Nephron (organoid): Measurements from ENCODE around the gene CLDN6.

Experiments used
- H3K27ac Mint-ChIP-seq, 3 experiments: 2 replicates each; pipeline ENCODE4 v1.8.0; 2020; ENCODE audit warnings: mixed read lengths in 3 of 3, mild to moderate bottlenecking in 2 of 3, moderate library complexity in 1 of 3
- H3K27me3 Mint-ChIP-seq: 2 replicates; pipeline ENCODE4 v1.8.0; 2021; ENCODE audit warnings: low read depth, mild to moderate bottlenecking, moderate library complexity, mixed read lengths
- H3K36me3 Mint-ChIP-seq: 2 replicates; pipeline ENCODE4 v1.8.0; 2020; ENCODE audit warnings: low read depth, mixed read lengths
- H3K4me1 Mint-ChIP-seq: 2 replicates; pipeline ENCODE4 v1.8.0; 2020; ENCODE audit warnings: mixed read lengths
- H3K4me3 Mint-ChIP-seq, 3 experiments: 2 replicates each; pipeline ENCODE4 v1.8.0; 2020; ENCODE audit warnings: mild to moderate bottlenecking in 3 of 3, mixed read lengths in 3 of 3, moderate library complexity in 2 of 3
- H3K9me3 Mint-ChIP-seq: 2 replicates; pipeline ENCODE4 v1.8.0; 2020; ENCODE audit warnings: mixed read lengths
- TF ChIP-seq, protein P1 (sequence below), 3 experiments: fragments of 200-600 bp; sonication (generic); IDR thresholded peaks; one replicate each; pipeline ENCODE4 v1.5.0; 2021; ENCODE audit warnings: antibody characterized with exemption in 3 of 3; ENCODE audit not compliant: unreplicated experiment in 3 of 3

CLDN6 gene

DNA sequence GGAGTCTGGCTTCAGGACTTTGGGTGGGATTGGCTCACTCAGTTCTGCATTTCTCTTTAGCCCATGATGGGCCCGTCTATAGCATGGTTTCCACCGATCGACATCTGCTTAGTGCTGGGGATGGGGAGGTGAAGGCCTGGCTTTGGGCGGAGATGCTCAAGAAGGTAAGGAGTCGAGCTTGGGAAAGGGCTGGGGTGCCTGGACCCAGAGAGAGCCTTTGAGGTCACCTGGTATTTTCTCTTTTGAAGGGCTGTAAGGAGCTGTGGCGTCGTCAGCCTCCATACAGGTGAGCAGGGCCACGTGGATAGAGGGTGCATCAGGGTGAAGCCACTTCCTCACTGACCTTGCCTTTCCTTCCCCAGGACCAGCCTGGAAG is 8.0 kb upstream of the CLDN6 start:
- Mint-ChIP-seq H3K27ac (no peak overlapping the region), H3K4me3 (peak overlapping the region; percentile 40 to 73 (median 65)), H3K9me3 (no peaks in the 10 kb centered on the region), H3K4me1 (peaks cover 33% of the 10 kb centered on the region), H3K36me3 (peaks cover 12% of the 10 kb centered on the region), H3K27me3 (peaks cover 18% of the 10 kb centered on the region)
- TF ChIP-seq, protein P1, sequence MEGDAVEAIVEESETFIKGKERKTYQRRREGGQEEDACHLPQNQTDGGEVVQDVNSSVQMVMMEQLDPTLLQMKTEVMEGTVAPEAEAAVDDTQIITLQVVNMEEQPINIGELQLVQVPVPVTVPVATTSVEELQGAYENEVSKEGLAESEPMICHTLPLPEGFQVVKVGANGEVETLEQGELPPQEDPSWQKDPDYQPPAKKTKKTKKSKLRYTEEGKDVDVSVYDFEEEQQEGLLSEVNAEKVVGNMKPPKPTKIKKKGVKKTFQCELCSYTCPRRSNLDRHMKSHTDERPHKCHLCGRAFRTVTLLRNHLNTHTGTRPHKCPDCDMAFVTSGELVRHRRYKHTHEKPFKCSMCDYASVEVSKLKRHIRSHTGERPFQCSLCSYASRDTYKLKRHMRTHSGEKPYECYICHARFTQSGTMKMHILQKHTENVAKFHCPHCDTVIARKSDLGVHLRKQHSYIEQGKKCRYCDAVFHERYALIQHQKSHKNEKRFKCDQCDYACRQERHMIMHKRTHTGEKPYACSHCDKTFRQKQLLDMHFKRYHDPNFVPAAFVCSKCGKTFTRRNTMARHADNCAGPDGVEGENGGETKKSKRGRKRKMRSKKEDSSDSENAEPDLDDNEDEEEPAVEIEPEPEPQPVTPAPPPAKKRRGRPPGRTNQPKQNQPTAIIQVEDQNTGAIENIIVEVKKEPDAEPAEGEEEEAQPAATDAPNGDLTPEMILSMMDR (IDR thresholded peaks at IDR 0.05; ENCODE audit: unreplicated experiment in 3 of 3): no peak

DNA sequence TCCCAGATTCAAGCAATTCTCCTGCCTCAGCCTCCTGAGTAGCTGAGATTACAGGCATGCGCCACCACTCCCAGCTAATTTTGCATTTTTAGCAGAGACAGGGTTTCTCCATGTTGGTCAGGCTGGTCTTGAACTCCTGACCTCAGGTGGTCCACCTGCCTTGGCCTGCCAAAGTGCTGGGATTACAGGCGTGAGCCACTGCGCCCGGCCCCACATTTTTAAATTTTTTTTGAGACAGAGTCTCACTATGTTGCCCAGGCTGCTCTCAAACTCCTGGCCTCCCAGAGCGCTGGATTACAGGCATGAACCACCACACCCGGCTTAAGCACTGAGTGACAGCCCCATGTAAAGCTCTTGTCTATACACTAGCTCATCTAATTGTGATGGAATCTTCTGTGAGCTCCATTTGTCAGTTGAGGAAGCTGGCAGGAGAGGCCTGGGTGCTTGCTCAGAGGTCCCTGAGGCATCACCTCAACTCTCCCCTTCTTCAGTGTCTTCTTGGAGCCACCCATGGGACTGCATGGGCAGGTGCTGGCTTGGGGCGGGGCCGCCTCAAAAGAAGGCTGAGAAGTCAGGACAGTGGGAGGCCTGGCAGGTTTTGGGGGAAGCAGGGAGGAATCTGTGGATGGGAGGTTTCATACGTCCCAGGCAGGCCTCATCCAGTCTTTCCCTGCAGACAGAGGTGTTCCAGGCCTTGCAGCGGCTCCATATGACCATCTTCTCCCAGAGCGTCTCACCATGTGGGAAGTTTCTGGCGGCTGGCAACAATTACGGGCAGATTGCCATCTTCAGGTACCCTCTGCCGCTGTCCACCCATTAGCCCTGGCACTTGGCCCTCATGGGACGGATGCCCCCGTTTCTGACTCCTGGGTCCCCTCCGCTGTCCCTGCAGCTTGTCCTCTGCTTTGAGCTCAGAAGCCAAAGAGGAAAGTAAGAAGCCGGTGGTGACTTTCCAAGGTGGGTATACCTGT is 7.3 kb upstream of the CLDN6 start:
- H3K36me3 Mint-ChIP-seq: peaks cover 12% of the 10 kb centered on the region
- no peaks in the 10 kb centered on the region for H3K9me3 Mint-ChIP-seq
- TF ChIP-seq, protein P1 (IDR thresholded peaks at IDR 0.05; ENCODE audit: unreplicated experiment in 3 of 3): no peak
- peaks cover 33% of the 10 kb centered on the region for H3K4me1 Mint-ChIP-seq
- H3K27me3 Mint-ChIP-seq: peaks cover 16% of the 10 kb centered on the region
- H3K4me3 Mint-ChIP-seq: peak overlapping the region; percentile 60 to 73 (median 65)
- no peak overlapping the region for H3K27ac Mint-ChIP-seq

DNA sequence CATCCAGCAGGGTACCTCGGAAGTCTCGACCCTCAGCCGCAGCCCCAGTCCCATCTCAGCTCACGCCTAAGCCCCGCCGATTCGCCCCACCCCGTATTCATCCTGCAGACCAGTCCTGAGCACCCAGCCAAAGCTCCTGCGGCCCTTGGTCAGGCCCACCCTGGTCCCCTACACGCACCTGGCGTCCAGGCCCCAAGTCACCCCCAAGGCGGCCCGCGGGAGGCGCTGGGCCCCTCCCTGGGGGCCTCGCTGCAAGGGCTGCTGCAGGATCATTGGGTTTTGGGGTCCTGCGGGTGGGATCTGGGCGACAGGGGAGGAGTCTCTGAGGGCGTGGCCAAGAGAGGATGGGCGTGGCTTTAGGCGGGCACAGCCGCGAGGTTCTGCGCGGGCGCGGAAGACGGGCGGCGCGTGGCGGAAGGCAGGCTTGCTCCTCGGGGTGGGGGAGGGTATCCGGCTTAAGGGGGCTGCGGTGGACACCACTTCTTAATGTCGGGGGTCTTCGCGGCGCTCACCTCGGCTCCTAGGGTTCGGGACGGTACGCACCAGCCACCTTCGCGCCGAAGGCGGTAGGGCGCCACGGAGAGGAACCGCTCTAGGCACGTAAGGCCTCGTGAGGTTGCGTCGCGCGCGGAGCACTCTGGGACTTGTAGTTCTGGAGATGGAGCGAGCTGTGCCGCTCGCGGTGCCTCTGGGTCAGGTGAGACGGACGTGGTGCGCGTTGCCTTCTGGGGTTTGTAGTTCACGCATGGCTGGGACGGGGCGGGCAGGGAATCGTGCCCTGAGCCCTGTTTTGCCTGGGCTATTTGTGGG is 5.9 kb upstream of the CLDN6 start, which contains the start of the genes HCFC1R1 and THOC6:
Gene HCFC1R1, minus strand, starts transcription at position 274 of the 810 bp plus-strand sequence. Its CDS starts 1 bp downstream, at position 273.
Gene THOC6, plus strand, starts transcription at position 367 of the 810 bp plus-strand sequence. Its CDS starts 292 bp downstream, at position 659.
- Mint-ChIP-seq H3K4me1 (peaks cover 33% of the 10 kb centered on the region), H3K27me3 (peaks cover 17% of the 10 kb centered on the region), H3K36me3 (peaks cover 12% of the 10 kb centered on the region), H3K9me3 (no peaks in the 10 kb centered on the region), H3K27ac (peak within 1 kb of the TSS; percentile 85 to 96 (median 94)), H3K4me3 (peak within 1 kb of the TSS; percentile 90 to 92 (median 92))
- TF ChIP-seq, protein P1 (IDR thresholded peaks at IDR 0.05; ENCODE audit: unreplicated experiment in 3 of 3): no peak

DNA sequence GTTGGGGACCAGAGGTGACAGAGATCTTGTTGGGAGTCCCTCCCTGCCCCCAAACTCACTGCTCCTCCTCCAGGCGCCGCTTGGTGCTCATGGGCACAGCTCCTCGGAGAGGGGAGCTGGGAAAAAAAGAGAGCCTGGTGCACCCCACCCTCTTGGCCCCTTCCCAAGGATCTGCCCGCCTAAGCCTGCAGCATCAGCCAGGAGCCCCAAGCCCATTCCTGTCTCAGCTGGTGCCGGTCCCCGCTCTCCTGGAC is 5.4 kb upstream of the CLDN6 start:
- TF ChIP-seq, protein P1 (IDR thresholded peaks at IDR 0.05; ENCODE audit: unreplicated experiment in 3 of 3): no peak
- peak overlapping the region; percentile 90 to 92 (median 92) for H3K4me3 Mint-ChIP-seq
- peaks cover 33% of the 10 kb centered on the region for H3K4me1 Mint-ChIP-seq
- peaks cover 22% of the 10 kb centered on the region for H3K27me3 Mint-ChIP-seq
- H3K9me3 Mint-ChIP-seq: no peaks in the 10 kb centered on the region
- peak overlapping the region; percentile 85 to 96 (median 87) for H3K27ac Mint-ChIP-seq
- peaks cover 12% of the 10 kb centered on the region for H3K36me3 Mint-ChIP-seq

DNA sequence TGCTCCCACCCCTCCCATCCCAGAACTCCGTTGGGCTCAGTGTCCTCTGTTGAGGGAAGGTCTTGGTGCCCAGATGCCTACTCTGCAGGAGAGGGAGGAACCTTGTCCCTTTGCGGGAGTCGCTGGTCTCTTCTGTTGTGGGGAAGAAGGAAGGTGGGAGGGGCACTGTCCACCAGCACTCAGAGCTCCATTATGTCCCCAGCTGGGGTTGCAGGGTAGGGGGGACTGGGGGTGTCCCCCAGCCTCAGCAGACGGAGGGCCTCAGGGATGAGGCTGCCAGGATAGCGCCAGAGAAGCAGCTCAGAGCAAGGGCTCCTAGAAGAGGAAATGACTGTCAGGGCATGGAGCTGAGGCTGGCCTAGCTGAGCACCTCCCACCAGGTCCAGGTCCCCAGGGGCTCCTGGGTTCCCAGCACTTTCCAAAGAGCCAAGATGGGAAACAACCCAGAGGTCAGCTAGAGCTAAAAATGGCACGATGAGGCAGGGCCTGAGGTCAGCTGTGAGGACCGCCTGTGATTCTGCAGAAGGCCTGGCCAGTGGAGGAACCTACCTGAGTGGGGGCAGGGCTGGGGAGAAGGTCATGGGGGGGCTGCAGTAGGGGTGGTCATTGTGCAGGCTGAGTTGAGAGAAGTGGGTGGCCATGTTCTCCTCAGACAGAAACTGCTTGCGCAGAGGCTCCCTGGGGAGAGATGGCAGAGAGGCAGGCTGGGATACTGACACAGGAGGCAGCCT is 4.9 kb upstream of the CLDN6 start:
- peaks cover 33% of the 10 kb centered on the region for H3K4me1 Mint-ChIP-seq
- H3K36me3 Mint-ChIP-seq: peaks cover 12% of the 10 kb centered on the region
- TF ChIP-seq, protein P1 (IDR thresholded peaks at IDR 0.05; ENCODE audit: unreplicated experiment in 3 of 3): no peak
- H3K9me3 Mint-ChIP-seq: no peaks in the 10 kb centered on the region
- peak overlapping the region; percentile 85 to 96 (median 87) for H3K27ac Mint-ChIP-seq
- H3K4me3 Mint-ChIP-seq: peak overlapping the region; percentile 90 to 92 (median 92)
- peaks cover 27% of the 10 kb centered on the region for H3K27me3 Mint-ChIP-seq
